Mesodermal cell (in vitro differentiated cells): ENCODE results near the gene MGLL. TPM values are rescaled to one million over a fixed set of nuclear protein-coding genes. Genes with fewer than 3 reads are reported as not detected.
A peak's percentile ranks its signal among the peaks of the same experiment; 100 is the strongest.

ENCODE experiments used
- H3K27ac ChIP-seq: 2 replicates; pipeline ENCODE4 v1.7.0; 2013; ENCODE audit warnings: mild to moderate bottlenecking, low read depth, low read length, moderate library complexity; ENCODE audit not compliant: severe bottlenecking
- H3K36me3 ChIP-seq: 2 replicates; pipeline ENCODE4 v1.7.1; 2013; ENCODE audit warnings: mild to moderate bottlenecking, low read length, moderate library complexity; ENCODE audit not compliant: control insufficient read depth, insufficient read depth
- H3K4me1 ChIP-seq: one replicate; pipeline ENCODE4 v1.7.1; 2013; ENCODE audit warnings: mild to moderate bottlenecking, low read length; ENCODE audit not compliant: insufficient read depth, control insufficient read depth, poor library complexity, severe bottlenecking
- H3K4me3 ChIP-seq: 2 replicates; pipeline ENCODE4 v1.7.0; 2013; ENCODE audit warnings: low read length, control low read depth, mild to moderate bottlenecking; ENCODE audit not compliant: insufficient read depth, poor library complexity, severe bottlenecking; ENCODE audit errors: extremely low read depth
- H3K9me3 ChIP-seq: 2 replicates; pipeline ENCODE4 v1.7.1; 2013; ENCODE audit warnings: mild to moderate bottlenecking, low read length, moderate library complexity; ENCODE audit not compliant: control insufficient read depth
- WGBS, 2 experiments: methylation state at CpG; one replicate each; pipeline ENCODE4 v1.1.5; 2013; ENCODE audit warnings: missing lambda C conversion rate in 2 of 2; ENCODE audit not compliant: insufficient coverage in 2 of 2; 5-methylcytosine and 5-hydroxymethylcytosine counted together
- polyA plus RNA-seq, 2 experiments: library from polyadenylated mRNA; stranded (reverse); fragments of 50-300 nt; gene quantifications; one replicate each; pipeline ENCODE4 v1.2.3, GENCODE V29; 2013

MGLL gene
- 3.9 TPM for polyA plus RNA-seq (2013, experiment 1 of 2)
- polyA plus RNA-seq (2013, experiment 2 of 2), result 4.0 TPM

GRCh38 chr3:127822041-127822681, at the start of gene MGLL:
MGLL (minus strand) TSS chr3:127822515; CDS start chr3:127822318, 197 bp downstream.
- peaks cover 10% of the 10 kb centered on the region for H3K4me1 ChIP-seq
- WGBS, 2 experiments, result 5 to 8% methylated on average over 15 to 16 of the region's 23 CpGs
- peaks cover 3% of the 10 kb centered on the region for H3K9me3 ChIP-seq
- H3K4me3 ChIP-seq, result peak within 1 kb of the TSS; percentile 55
- no peaks in the 10 kb centered on the region for H3K36me3 ChIP-seq
- no peak within 1 kb of the TSS for H3K27ac ChIP-seq

GRCh38 chr3:127870156-127870555, 47.8 kb upstream of the MGLL start:
- Histone ChIP-seq H3K9me3 (no peaks in the 10 kb centered on the region), H3K27ac (no peak overlapping the region), H3K36me3 (no peaks in the 10 kb centered on the region), H3K4me1 (peaks cover 7% of the 10 kb centered on the region), H3K4me3 (no peak overlapping the region)
- WGBS, 2 experiments, result 90 to 100% methylated on average over 4 of the region's 4 CpGs

DNA sequence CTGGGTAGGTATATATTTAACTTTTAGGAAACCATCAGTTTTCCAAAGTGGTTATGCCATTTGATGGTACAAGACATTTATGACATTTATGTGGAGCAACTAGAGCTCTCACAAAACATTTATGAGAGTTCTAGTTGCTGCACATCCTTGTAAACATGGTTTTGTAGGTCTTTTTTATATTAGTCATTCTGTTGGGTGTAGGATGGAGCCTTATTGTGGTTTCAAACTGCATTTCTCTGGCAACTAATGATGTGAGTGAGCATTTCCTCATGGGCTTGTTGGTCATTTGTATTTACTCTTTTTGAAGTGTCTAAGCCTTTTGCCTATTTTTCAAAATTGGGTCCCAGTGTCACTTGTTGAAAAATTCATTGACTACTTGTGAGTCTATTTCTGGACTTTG, 45.7 kb upstream of the MGLL start:
- no peaks in the 10 kb centered on the region for H3K36me3 ChIP-seq
- no peak overlapping the region for H3K27ac ChIP-seq
- H3K9me3 ChIP-seq, result no peaks in the 10 kb centered on the region

DNA sequence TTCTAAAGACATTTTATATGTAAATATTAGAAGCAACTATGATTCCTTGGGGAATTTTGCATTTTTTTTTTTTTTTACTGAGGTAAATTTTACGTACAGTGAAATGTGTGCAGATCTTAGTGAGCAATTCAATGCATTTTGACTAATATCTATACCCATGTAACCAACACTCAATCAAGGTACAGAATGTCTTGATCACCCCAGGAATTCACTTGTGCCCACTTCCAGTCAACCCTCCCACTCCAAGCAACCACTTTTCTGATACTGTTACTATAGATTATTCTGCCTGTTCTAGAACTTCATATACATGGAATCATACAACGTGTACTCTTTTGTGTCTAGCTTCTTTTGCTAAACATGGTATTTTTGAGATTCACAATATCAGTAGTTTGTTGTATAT, 45.1 kb upstream of the MGLL start:
- no CpG with 5 or more reads among the region's 2 CpGs for WGBS, 2 experiments
- H3K36me3 ChIP-seq, result no peaks in the 10 kb centered on the region
- no peaks in the 10 kb centered on the region for H3K9me3 ChIP-seq
- no peak overlapping the region for H3K27ac ChIP-seq
- H3K4me3 ChIP-seq, result no peak overlapping the region
- H3K4me1 ChIP-seq, result peaks cover 7% of the 10 kb centered on the region

More for the DNA sequence above, 45.7 kb upstream of the MGLL start:
- Histone ChIP-seq H3K4me1 (peaks cover 7% of the 10 kb centered on the region), H3K4me3 (no peak overlapping the region)

DNA sequence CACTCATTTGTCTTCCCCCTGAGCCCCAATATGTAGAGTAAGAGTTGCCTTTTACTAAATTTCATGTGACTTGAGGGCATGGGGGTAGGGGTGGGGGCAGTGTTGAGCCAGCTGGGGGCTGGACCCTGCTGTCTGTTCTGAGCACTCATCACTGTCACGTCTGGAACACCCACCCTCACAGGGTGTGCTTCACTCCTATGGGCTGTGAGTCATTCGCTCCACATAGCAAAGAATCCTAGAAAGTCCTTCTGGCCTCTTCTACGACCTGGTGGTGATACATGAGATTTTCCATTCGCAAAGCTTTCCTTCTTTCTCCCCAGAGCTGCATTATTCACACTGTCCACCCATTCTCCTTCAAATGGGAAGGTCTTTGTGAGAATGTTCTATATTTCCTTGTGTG, 43.6 kb upstream of the MGLL start:
- no peaks in the 10 kb centered on the region for H3K9me3 ChIP-seq
- no peak overlapping the region for H3K27ac ChIP-seq
- H3K36me3 ChIP-seq, result no peaks in the 10 kb centered on the region
- no peak overlapping the region for H3K4me3 ChIP-seq
- H3K4me1 ChIP-seq, result peaks cover 7% of the 10 kb centered on the region
- WGBS, 2 experiments, result 50 to 54% methylated on average over 1 to 3 of the region's 4 CpGs

DNA sequence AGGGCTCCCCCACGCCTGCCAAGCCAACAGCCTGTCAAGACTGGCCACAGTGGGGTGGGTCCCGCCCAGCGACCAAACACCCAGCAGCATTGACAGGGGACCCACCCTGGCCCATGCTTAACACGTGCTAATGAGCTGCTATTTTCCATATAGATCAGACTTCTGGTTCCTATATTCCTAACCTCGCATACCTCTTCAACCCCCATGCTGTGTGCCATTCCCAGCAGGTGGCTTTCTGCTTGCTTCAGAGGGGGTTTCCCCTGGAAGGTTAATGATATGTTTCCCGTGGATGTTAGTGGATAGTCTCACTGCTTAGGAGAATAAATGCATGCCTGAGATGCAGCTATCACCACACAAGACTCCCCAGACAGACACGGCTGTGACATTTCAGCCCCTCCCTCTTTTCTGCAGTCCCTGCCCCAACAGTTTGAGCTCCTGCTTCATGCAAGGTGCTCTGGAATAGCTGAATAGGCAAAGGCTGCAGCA, 37.9 kb upstream of the MGLL start:
- Histone ChIP-seq H3K27ac (no peak overlapping the region), H3K9me3 (no peaks in the 10 kb centered on the region), H3K36me3 (no peaks in the 10 kb centered on the region), H3K4me3 (no peak overlapping the region), H3K4me1 (no peaks in the 10 kb centered on the region)
- WGBS, 2 experiments, result 43 to 50% methylated on average over 4 to 5 of the region's 7 CpGs

GRCh38 chr3:127859730-127860129, 37.4 kb upstream of the MGLL start:
- Histone ChIP-seq H3K36me3 (no peaks in the 10 kb centered on the region), H3K4me3 (no peak overlapping the region), H3K4me1 (no peaks in the 10 kb centered on the region), H3K27ac (no peak overlapping the region), H3K9me3 (no peaks in the 10 kb centered on the region)
- 85 to 93% methylated on average over 5 of the region's 6 CpGs for WGBS, 2 experiments

DNA sequence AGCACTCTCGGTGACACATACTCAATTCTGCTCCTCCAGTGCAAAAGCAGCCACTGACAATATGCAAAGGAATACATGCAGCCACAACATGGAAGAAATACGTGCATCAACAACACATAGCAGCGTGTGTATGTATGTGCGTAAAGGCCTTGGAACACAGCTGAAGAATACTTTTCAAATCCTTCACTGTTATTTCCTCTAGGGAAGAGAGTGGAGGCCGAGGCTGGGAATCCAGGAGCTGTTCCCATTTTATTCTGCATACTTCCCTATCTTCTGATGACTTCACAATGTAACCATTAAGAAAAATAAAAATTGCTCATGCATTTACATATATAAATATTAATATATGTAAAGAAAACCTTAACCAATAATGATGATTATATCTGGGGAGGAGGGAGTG, 36.6 kb upstream of the MGLL start:
- no peak overlapping the region for H3K27ac ChIP-seq

GRCh38 chr3:127858521-127858920, 36.2 kb upstream of the MGLL start:
- Histone ChIP-seq H3K4me1 (no peaks in the 10 kb centered on the region), H3K9me3 (no peaks in the 10 kb centered on the region), H3K36me3 (no peaks in the 10 kb centered on the region), H3K4me3 (no peak overlapping the region), H3K27ac (no peak overlapping the region)
- 93 to 100% methylated on average over 3 of the region's 6 CpGs for WGBS, 2 experiments

More for the DNA sequence above, 36.6 kb upstream of the MGLL start:
- 91 to 93% methylated on average over 3 to 4 of the region's 5 CpGs for WGBS, 2 experiments
- Histone ChIP-seq H3K36me3 (no peaks in the 10 kb centered on the region), H3K4me3 (no peak overlapping the region), H3K4me1 (no peaks in the 10 kb centered on the region), H3K9me3 (no peaks in the 10 kb centered on the region)

GRCh38 chr3:127857333-127857732, 35.0 kb upstream of the MGLL start:
- Histone ChIP-seq H3K4me3 (no peak overlapping the region), H3K36me3 (no peaks in the 10 kb centered on the region)
- WGBS, 2 experiments, result 57 to 75% methylated on average over 1 to 5 of the region's 6 CpGs

GRCh38 chr3:127856801-127857200, 34.5 kb upstream of the MGLL start:
- Histone ChIP-seq H3K4me3 (no peak overlapping the region), H3K9me3 (no peaks in the 10 kb centered on the region), H3K27ac (no peak overlapping the region), H3K36me3 (no peaks in the 10 kb centered on the region), H3K4me1 (no peaks in the 10 kb centered on the region)
- WGBS, 2 experiments, result 67 to 78% methylated on average over 1 of the region's 2 CpGs

More at GRCh38 chr3:127857333-127857732, 35.0 kb upstream of the MGLL start:
- Histone ChIP-seq H3K9me3 (no peaks in the 10 kb centered on the region), H3K27ac (no peak overlapping the region), H3K4me1 (no peaks in the 10 kb centered on the region)
